ENCODE data around the gene RILPL1.
"Not testable (repeated sequence)": the region's sequence is repeated elsewhere in the genome, so short reads cannot be mapped to it uniquely, and the experiment has no call there.

Gene RILPL1

GRCh38 chr12:123529686-123530085 lies 3.8 kb downstream of the RILPL1 start:
- ATAC-seq, result no peak

GRCh38 chr12:123528858-123529257 lies 4.7 kb downstream of the RILPL1 start:
- no peak for ATAC-seq

- ATAC-seq, result no peak
Observed at GRCh38 chr12:123526542-123527080, 6.9 kb downstream of the RILPL1 start.

GRCh38 chr12:123524378-123524777 lies 9.1 kb downstream of the RILPL1 start:
- ATAC-seq, result no peak

- ATAC-seq, result no peak
Observed at GRCh38 chr12:123523518-123523917, 10.0 kb downstream of the RILPL1 start.

GRCh38 chr12:123522164-123522563 lies 11.4 kb downstream of the RILPL1 start:
- no peak for ATAC-seq

- ATAC-seq, result no peak
Observed at GRCh38 chr12:123520567-123521474, 12.7 kb downstream of the RILPL1 start.

- no peak for ATAC-seq
Observed at GRCh38 chr12:123519141-123520001, 14.1 kb downstream of the RILPL1 start.

GRCh38 chr12:123516216-123516780 lies 17.2 kb downstream of the RILPL1 start:
- no peak for ATAC-seq

GRCh38 chr12:123514582-123515221 lies 18.8 kb downstream of the RILPL1 start:
- not testable (repeated sequence) for ATAC-seq

- no peak for ATAC-seq
Observed at GRCh38 chr12:123513805-123514204, 19.7 kb downstream of the RILPL1 start.

- ATAC-seq, result no peak
Observed at GRCh38 chr12:123512838-123513665, 20.5 kb downstream of the RILPL1 start.

GRCh38 chr12:123506843-123507236 lies 26.7 kb downstream of the RILPL1 start:
- no peak for ATAC-seq

GRCh38 chr12:123506059-123506842 lies 27.3 kb downstream of the RILPL1 start:
- ATAC-seq, result no peak

GRCh38 chr12:123502163-123502704 lies 31.3 kb downstream of the RILPL1 start:
- no peak for ATAC-seq

GRCh38 chr12:123499332-123499731 lies 34.2 kb downstream of the RILPL1 start:
- no peak for ATAC-seq

GRCh38 chr12:123498126-123498825 lies 35.2 kb downstream of the RILPL1 start:
- no peak for ATAC-seq

- ATAC-seq, result no peak
Observed at GRCh38 chr12:123497065-123497464, 36.5 kb downstream of the RILPL1 start.

- no peak for ATAC-seq
Observed at GRCh38 chr12:123494124-123494851, 39.2 kb downstream of the RILPL1 start.

All from activated CD4-positive, CD25-positive, alpha-beta regulatory T cell treated with anti-CD3 and anti-CD28 coated beads, Interleukin-2, amount 50 U/mL, for 24 hours (primary cell).